ENCODE results near the gene NMT1.

DNA sequence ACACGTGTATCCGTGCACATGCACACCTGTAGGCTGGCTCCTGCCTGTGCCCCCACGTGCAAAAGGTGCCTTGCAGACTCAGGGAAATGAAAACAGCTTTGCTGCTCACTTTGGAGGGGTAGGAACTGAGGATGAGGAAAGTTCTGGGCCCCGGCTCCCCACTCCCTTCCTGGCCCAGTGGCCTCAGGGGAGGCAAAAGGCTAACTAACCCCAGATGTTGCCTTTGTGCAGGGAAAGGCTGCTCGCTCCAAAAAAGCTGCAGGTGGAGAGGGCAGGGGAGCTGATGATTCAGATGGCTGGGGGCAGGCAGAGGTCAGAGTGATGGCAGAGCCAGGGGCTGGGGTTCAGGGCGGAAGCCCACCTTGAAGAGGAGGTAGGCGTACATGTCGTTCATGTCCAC lies 58.8 kb downstream of the NMT1 start:
- no peak for TF ChIP-seq TP53 (CRISPR knock-in tag; IDR thresholded peaks at IDR 0.05)
- TF ChIP-seq, protein P1, sequence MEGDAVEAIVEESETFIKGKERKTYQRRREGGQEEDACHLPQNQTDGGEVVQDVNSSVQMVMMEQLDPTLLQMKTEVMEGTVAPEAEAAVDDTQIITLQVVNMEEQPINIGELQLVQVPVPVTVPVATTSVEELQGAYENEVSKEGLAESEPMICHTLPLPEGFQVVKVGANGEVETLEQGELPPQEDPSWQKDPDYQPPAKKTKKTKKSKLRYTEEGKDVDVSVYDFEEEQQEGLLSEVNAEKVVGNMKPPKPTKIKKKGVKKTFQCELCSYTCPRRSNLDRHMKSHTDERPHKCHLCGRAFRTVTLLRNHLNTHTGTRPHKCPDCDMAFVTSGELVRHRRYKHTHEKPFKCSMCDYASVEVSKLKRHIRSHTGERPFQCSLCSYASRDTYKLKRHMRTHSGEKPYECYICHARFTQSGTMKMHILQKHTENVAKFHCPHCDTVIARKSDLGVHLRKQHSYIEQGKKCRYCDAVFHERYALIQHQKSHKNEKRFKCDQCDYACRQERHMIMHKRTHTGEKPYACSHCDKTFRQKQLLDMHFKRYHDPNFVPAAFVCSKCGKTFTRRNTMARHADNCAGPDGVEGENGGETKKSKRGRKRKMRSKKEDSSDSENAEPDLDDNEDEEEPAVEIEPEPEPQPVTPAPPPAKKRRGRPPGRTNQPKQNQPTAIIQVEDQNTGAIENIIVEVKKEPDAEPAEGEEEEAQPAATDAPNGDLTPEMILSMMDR (IDR thresholded peaks at IDR 0.05) = no peak
- TF ChIP-seq ESRRA (CRISPR knock-in tag; IDR thresholded peaks at IDR 0.05; ENCODE audit: borderline replicate concordance) = no peak
- TF ChIP-seq NFE2L1 (CRISPR knock-in tag; IDR thresholded peaks at IDR 0.05) = no peak
- TF ChIP-seq JUN (CRISPR knock-in tag; IDR thresholded peaks at IDR 0.05) = no peak
- TF ChIP-seq, protein P2, sequence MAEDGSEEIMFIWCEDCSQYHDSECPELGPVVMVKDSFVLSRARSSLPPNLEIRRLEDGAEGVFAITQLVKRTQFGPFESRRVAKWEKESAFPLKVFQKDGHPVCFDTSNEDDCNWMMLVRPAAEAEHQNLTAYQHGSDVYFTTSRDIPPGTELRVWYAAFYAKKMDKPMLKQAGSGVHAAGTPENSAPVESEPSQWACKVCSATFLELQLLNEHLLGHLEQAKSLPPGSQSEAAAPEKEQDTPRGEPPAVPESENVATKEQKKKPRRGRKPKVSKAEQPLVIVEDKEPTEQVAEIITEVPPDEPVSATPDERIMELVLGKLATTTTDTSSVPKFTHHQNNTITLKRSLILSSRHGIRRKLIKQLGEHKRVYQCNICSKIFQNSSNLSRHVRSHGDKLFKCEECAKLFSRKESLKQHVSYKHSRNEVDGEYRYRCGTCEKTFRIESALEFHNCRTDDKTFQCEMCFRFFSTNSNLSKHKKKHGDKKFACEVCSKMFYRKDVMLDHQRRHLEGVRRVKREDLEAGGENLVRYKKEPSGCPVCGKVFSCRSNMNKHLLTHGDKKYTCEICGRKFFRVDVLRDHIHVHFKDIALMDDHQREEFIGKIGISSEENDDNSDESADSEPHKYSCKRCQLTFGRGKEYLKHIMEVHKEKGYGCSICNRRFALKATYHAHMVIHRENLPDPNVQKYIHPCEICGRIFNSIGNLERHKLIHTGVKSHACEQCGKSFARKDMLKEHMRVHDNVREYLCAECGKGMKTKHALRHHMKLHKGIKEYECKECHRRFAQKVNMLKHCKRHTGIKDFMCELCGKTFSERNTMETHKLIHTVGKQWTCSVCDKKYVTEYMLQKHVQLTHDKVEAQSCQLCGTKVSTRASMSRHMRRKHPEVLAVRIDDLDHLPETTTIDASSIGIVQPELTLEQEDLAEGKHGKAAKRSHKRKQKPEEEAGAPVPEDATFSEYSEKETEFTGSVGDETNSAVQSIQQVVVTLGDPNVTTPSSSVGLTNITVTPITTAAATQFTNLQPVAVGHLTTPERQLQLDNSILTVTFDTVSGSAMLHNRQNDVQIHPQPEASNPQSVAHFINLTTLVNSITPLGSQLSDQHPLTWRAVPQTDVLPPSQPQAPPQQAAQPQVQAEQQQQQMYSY (CRISPR knock-in tag; IDR thresholded peaks at IDR 0.05) = no peak
- TF ChIP-seq CREB1 (CRISPR knock-in tag; IDR thresholded peaks at IDR 0.05) = no peak
- no peak for TF ChIP-seq ZNF138 (CRISPR knock-in tag; conservative IDR thresholded peaks at IDR 0.05)
- TF ChIP-seq, protein P3, sequence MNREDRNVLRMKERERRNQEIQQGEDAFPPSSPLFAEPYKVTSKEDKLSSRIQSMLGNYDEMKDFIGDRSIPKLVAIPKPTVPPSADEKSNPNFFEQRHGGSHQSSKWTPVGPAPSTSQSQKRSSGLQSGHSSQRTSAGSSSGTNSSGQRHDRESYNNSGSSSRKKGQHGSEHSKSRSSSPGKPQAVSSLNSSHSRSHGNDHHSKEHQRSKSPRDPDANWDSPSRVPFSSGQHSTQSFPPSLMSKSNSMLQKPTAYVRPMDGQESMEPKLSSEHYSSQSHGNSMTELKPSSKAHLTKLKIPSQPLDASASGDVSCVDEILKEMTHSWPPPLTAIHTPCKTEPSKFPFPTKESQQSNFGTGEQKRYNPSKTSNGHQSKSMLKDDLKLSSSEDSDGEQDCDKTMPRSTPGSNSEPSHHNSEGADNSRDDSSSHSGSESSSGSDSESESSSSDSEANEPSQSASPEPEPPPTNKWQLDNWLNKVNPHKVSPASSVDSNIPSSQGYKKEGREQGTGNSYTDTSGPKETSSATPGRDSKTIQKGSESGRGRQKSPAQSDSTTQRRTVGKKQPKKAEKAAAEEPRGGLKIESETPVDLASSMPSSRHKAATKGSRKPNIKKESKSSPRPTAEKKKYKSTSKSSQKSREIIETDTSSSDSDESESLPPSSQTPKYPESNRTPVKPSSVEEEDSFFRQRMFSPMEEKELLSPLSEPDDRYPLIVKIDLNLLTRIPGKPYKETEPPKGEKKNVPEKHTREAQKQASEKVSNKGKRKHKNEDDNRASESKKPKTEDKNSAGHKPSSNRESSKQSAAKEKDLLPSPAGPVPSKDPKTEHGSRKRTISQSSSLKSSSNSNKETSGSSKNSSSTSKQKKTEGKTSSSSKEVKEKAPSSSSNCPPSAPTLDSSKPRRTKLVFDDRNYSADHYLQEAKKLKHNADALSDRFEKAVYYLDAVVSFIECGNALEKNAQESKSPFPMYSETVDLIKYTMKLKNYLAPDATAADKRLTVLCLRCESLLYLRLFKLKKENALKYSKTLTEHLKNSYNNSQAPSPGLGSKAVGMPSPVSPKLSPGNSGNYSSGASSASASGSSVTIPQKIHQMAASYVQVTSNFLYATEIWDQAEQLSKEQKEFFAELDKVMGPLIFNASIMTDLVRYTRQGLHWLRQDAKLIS (CRISPR knock-in tag; IDR thresholded peaks at IDR 0.05; ENCODE audit: borderline replicate concordance) = no peak
- TF ChIP-seq, protein P4, sequence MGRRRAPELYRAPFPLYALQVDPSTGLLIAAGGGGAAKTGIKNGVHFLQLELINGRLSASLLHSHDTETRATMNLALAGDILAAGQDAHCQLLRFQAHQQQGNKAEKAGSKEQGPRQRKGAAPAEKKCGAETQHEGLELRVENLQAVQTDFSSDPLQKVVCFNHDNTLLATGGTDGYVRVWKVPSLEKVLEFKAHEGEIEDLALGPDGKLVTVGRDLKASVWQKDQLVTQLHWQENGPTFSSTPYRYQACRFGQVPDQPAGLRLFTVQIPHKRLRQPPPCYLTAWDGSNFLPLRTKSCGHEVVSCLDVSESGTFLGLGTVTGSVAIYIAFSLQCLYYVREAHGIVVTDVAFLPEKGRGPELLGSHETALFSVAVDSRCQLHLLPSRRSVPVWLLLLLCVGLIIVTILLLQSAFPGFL (CRISPR knock-in tag; IDR thresholded peaks at IDR 0.05; ENCODE audit: borderline replicate concordance) = no peak
- TF ChIP-seq, protein P5, sequence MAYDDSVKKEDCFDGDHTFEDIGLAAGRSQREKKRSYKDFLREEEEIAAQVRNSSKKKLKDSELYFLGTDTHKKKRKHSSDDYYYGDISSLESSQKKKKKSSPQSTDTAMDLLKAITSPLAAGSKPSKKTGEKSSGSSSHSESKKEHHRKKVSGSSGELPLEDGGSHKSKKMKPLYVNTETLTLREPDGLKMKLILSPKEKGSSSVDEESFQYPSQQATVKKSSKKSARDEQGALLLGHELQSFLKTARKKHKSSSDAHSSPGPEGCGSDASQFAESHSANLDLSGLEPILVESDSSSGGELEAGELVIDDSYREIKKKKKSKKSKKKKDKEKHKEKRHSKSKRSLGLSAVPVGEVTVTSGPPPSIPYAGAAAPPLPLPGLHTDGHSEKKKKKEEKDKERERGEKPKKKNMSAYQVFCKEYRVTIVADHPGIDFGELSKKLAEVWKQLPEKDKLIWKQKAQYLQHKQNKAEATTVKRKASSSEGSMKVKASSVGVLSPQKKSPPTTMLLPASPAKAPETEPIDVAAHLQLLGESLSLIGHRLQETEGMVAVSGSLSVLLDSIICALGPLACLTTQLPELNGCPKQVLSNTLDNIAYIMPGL (CRISPR knock-in tag; IDR thresholded peaks at IDR 0.05) = no peak
- TF ChIP-seq, protein P6, sequence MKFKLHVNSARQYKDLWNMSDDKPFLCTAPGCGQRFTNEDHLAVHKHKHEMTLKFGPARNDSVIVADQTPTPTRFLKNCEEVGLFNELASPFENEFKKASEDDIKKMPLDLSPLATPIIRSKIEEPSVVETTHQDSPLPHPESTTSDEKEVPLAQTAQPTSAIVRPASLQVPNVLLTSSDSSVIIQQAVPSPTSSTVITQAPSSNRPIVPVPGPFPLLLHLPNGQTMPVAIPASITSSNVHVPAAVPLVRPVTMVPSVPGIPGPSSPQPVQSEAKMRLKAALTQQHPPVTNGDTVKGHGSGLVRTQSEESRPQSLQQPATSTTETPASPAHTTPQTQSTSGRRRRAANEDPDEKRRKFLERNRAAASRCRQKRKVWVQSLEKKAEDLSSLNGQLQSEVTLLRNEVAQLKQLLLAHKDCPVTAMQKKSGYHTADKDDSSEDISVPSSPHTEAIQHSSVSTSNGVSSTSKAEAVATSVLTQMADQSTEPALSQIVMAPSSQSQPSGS (CRISPR knock-in tag; IDR thresholded peaks at IDR 0.05; ENCODE audit: borderline replicate concordance, low read depth) = no peak
- no peak for TF ChIP-seq ZNF232 (CRISPR knock-in tag; IDR thresholded peaks at IDR 0.05)
- TF ChIP-seq ZNF263 (CRISPR knock-in tag; IDR thresholded peaks at IDR 0.05; ENCODE audit: low read depth) = no peak
